OCI-M2 (cell line): Measurements from ENCODE around the gene CHM.
"Not testable (repeated sequence)": the region's sequence is repeated elsewhere in the genome, so short reads cannot be mapped to it uniquely, and the experiment has no call there.

Experiments
- DNase-seq: peaks from one replicate; lab custom pipeline; 2025; ENCODE audit not compliant: unreplicated experiment; lab: John Stamatoyannopoulos, UW

Gene CHM

GRCh38 chrX:85998954-85999353 lies 48.4 kb downstream of the CHM start:
- DNase-seq = no peak

- no peak for DNase-seq
These were observed 50.8 kb downstream of the CHM start for GRCh38 chrX:85996555-85996954.

GRCh38 chrX:85995641-85996040 lies 51.7 kb downstream of the CHM start:
- DNase-seq = no peak

- no peak for DNase-seq
These were observed 52.6 kb downstream of the CHM start for GRCh38 chrX:85994797-85995196.

GRCh38 chrX:85994228-85994627 lies 53.1 kb downstream of the CHM start:
- DNase-seq = no peak

GRCh38 chrX:85993539-85994197 lies 53.7 kb downstream of the CHM start:
- no peak for DNase-seq

- no peak for DNase-seq
These were observed 54.5 kb downstream of the CHM start for GRCh38 chrX:85992811-85993229.

GRCh38 chrX:85988353-85988752 lies 59.0 kb downstream of the CHM start:
- no peak for DNase-seq

GRCh38 chrX:85980286-85980685 lies 67.1 kb downstream of the CHM start:
- DNase-seq = no peak

GRCh38 chrX:85977218-85977617 lies 70.1 kb downstream of the CHM start:
- no peak for DNase-seq

GRCh38 chrX:85972351-85972750 lies 75.0 kb downstream of the CHM start:
- DNase-seq = not testable (repeated sequence)

- DNase-seq = no peak
These were observed 82.6 kb downstream of the CHM start for GRCh38 chrX:85964744-85965143.

GRCh38 chrX:85963736-85964135 lies 83.6 kb downstream of the CHM start:
- DNase-seq = no peak

GRCh38 chrX:85955510-85955909 lies 91.8 kb downstream of the CHM start:
- no peak for DNase-seq

- DNase-seq = not testable (repeated sequence)
These were observed 102.6 kb downstream of the CHM start for GRCh38 chrX:85944751-85945150.

- no peak for DNase-seq
These were observed 106.1 kb downstream of the CHM start for GRCh38 chrX:85941275-85941674.

- DNase-seq = not testable (repeated sequence)
These were observed 107.4 kb downstream of the CHM start for GRCh38 chrX:85939942-85940341.

GRCh38 chrX:85934399-85934798 lies 113.0 kb downstream of the CHM start:
- not testable (repeated sequence) for DNase-seq

GRCh38 chrX:85930099-85930498 lies 117.3 kb downstream of the CHM start:
- no peak for DNase-seq

- no peak for DNase-seq
These were observed 118.8 kb downstream of the CHM start for GRCh38 chrX:85928606-85929005.

- no peak for DNase-seq
These were observed 119.6 kb downstream of the CHM start for GRCh38 chrX:85927740-85928139.

- DNase-seq = no peak
These were observed 124.5 kb downstream of the CHM start for GRCh38 chrX:85922821-85923220.

GRCh38 chrX:85916656-85917280 lies 130.6 kb downstream of the CHM start:
- DNase-seq = not testable (repeated sequence)
